GM19025 (cell line): ENCODE measurements around the gene SIPA1L2.

ENCODE experiments used
- ATAC-seq: cut with Tn5 transposase; IDR thresholded peaks from one replicate; pipeline ENCODE4 v1.9.1; 2021; ENCODE audit warnings: mild to moderate bottlenecking, low read depth, moderate library complexity; ENCODE audit not compliant: unreplicated experiment

SIPA1L2 gene, protein sequence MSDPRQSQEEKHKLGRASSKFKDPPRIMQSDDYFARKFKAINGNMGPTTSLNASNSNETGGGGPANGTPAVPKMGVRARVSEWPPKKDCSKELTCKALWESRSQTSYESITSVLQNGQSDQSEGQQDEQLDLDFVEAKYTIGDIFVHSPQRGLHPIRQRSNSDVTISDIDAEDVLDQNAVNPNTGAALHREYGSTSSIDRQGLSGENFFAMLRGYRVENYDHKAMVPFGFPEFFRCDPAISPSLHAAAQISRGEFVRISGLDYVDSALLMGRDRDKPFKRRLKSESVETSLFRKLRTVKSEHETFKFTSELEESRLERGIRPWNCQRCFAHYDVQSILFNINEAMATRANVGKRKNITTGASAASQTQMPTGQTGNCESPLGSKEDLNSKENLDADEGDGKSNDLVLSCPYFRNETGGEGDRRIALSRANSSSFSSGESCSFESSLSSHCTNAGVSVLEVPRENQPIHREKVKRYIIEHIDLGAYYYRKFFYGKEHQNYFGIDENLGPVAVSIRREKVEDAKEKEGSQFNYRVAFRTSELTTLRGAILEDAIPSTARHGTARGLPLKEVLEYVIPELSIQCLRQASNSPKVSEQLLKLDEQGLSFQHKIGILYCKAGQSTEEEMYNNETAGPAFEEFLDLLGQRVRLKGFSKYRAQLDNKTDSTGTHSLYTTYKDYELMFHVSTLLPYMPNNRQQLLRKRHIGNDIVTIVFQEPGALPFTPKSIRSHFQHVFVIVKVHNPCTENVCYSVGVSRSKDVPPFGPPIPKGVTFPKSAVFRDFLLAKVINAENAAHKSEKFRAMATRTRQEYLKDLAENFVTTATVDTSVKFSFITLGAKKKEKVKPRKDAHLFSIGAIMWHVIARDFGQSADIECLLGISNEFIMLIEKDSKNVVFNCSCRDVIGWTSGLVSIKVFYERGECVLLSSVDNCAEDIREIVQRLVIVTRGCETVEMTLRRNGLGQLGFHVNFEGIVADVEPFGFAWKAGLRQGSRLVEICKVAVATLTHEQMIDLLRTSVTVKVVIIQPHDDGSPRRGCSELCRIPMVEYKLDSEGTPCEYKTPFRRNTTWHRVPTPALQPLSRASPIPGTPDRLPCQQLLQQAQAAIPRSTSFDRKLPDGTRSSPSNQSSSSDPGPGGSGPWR (N-terminal part only)

DNA sequence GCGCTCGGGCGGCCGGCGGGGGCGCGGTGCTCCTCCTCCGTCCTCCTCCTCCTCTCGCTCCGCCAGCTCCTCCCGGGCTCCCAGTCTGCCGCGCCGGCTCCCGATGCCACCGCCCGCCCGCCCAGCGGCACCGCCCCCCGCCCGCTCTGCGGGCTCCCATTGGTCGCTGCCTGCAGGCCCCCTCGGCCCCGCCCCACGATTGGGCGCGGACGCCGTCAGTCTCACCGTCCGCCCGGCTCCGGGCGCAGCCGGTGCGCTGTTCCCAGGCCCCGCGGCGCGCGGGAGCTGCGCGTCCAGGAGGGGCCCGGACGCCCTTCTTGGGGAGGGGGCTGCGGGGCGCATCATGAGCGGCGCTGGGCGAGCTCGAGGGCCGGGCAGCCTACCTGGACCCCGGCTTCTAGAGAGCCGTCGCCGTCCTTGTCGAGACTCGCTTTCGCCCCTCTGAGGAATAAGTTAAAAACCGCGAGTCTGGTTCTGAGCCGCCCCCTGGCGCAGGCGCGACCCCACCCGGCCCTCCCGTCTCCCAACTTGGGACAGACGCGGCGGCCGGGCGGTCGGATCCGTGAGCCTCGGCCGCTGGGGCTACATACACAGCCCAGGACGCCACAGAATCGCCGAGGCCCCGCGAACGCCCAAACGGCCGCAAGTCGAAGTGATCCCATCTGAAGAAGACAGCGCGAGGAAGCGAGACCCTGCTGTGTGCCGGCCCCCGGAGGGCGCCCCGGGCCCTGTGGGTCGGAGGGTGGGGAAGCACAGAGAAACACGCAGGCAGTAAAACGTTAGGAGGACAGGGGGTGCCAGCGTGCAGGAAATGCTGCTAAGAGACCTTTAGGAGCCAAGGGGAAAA, at the start of gene SIPA1L2:
Gene SIPA1L2 (minus strand): TSS at position 87 of the 847 bp plus-strand sequence. CDS start 114,794 bp downstream, outside the sequence.
- ATAC-seq: peak; percentile 100

DNA sequence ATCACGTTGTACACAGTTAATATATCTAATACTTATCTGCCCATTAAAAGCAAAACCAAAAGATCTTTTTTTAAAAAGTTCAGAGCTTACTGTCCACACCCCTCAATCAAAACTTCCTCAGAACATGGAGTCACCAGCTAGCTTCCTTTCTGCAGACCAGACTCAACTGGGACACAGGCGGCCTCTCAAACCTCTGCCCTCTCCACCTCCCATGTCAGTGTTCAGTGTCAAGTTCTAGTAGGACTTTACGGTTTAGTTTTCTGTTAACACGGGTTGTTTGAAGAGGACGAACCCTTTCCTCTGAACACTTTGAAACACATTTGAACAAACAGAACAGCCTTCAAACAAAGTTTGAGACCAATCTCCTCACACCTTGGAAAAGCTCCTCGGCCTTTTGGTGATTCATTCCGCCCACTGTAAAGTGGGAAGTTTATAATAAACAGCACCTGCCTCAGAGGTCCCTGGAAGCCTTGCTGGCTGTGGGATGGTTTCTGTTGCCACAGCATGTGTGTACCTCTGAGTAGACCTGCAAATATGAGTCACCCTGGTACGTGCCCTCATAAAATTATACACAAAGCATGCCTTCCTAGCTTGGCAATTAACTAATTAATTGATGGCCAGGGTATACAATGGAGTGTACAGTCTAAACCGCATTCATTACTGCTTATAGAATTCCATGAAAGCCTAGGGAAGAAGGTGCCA, 48.4 kb upstream of the SIPA1L2 start:
- ATAC-seq: no peak

DNA sequence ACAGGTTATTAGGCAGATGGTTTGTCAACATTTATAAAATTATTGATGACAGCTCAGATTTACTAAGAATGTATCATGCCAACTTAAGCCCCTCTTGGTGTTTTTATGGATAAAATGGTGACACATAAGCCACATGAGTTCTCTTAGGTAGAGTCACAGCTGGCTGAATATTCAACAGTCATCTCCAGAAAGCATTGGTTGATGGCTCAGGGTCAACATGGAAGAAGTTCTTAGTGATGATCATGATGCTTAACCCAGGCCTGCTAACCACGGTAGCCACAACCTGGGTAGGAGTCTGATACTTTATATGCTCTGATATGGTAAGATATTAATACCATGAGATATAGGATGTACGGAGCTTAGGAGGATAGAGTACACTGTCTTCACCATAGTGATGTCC, 46.4 kb upstream of the SIPA1L2 start:
- ATAC-seq: no peak

DNA sequence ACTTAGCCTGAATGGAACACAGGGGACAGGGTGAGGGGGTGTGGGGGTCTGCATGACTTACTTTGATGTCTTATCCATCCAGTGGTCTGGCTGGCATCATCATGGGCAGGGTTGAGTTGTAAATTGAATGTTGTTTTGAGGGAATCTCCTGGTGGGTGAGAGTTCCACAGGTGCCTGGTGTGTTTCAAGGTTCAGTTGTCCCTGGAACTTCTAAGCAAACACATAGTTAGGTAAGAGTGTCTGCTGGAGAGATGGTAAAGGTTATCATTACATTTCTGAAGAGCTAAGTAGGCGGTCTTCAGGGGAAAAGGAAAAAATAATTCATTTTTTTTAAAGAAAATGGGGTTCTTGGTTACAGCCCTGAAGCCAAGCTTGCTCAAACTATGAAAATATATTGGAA, 46.0 kb upstream of the SIPA1L2 start:
- ATAC-seq: no peak

DNA sequence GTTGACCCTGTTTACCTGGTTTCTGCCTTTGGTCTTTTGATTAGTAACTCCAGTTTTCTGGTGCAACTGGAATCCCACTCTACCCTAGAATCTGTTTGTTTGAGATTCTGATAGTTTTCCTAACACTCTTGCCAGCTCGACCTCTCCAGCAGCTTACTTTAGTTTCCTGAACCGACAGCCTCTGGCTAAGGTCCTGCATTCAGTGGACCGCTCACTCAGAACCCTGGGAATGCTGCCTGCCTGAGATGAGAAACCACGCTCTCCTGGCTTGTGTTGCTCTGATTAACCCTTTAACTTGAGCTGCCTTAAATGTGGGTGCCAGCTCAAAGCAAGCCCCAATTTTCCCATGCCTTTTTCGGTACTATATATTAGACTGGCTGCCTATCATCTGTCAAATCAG, 45.3 kb upstream of the SIPA1L2 start:
- no peak for ATAC-seq

DNA sequence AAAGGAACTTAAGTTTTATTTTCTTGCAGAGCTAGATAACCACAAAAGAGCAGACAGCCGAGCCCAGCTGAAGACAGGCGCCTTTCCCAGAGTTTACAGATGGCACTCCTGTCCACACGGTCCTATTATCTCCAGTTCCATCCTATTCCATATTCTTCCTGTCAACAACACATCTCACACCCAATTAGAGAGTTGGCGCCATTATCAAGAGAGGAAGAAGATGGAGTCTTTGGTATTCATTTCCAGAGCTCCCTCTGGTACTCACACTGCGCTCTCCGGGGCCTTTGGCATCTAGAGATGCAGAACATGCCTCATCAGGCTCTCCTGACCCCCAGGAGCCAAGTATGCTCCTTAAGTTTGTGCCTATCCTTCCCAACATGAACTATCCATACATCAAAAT, 43.3 kb upstream of the SIPA1L2 start:
- ATAC-seq: no peak

DNA sequence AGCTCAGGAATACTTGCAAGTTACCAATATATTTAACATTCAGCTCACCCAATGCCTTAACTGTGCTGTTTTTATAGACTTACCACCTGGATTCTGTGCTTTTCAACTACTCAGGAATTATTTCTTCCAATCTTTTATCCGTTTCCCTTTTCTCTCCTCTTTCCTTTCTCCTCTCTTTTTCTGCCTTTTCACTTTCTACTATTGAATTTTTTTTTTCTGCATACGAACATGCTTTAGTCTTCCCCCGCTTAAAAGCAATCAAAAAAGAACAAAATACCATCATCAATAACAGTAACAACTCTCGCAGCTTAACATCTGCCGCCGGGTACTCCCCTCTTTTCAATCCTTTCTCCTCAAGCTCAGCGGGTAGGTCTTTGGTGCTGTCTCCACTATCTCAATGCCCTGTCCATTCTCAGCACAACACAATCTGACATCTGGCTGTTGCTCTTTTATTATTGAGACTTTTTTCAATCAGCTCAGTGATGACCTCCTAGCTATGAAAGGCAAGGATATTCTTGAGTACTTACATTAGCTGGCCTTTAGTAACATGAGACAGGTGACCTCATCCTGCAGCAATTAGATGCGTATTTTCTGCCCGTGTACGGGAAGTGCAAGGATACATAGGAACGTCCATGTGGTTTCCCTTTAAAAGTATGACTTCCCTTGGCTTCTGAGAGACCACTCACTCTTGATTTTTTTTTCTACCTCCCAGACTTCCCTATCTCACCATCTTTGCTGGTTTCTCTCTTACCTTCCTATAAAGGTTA, 40.2 kb upstream of the SIPA1L2 start:
- no peak for ATAC-seq

DNA sequence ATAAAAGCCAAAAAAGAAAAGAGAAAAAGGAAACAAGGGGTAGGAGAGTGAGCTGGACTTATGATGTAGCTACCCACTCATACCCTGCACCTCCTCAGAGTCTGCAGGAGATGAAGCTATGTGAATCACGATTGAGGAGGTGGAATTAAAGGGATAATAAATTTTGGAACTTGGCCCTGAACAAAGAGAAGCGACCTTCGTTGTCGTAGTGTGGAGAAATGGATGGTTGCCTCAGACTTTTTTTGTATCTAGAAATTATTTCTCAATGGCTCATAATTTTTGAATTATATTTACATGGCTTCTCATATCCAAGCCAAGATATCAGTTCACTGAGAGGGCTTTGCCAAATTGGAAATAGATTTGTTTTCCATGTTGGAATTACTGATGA, 37.8 kb upstream of the SIPA1L2 start:
- no peak for ATAC-seq

DNA sequence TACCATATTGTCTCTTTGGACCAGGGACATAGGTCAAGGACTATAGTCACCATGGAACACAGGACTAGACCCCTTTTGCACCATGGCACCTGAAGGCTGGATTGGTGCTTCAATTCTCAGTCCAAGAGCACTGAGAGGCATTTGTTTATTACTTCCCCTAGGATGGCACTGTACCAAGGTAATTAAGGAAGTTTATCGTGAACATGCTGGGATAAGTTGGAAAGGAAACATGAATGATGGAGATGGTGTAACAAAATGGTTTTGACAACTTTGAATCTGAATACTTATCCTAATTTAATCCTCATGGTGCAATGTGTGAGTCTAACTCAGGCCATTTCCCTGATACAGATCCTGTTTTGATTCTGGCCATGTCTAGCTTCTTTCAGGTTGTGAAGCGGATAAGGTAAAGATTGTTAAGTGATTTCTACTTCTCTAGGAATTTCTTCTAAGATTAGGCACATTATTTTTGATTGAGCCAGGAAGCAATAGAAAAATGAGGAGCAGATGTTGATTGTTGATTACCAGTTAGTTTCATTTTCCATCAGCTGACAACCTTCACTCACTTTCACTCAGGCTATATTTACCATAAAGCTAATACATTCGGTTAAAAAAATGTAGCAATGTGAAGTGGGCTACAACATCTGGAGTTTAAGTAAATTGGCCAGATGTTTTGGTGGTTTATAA, 37.3 kb upstream of the SIPA1L2 start:
- ATAC-seq: no peak

DNA sequence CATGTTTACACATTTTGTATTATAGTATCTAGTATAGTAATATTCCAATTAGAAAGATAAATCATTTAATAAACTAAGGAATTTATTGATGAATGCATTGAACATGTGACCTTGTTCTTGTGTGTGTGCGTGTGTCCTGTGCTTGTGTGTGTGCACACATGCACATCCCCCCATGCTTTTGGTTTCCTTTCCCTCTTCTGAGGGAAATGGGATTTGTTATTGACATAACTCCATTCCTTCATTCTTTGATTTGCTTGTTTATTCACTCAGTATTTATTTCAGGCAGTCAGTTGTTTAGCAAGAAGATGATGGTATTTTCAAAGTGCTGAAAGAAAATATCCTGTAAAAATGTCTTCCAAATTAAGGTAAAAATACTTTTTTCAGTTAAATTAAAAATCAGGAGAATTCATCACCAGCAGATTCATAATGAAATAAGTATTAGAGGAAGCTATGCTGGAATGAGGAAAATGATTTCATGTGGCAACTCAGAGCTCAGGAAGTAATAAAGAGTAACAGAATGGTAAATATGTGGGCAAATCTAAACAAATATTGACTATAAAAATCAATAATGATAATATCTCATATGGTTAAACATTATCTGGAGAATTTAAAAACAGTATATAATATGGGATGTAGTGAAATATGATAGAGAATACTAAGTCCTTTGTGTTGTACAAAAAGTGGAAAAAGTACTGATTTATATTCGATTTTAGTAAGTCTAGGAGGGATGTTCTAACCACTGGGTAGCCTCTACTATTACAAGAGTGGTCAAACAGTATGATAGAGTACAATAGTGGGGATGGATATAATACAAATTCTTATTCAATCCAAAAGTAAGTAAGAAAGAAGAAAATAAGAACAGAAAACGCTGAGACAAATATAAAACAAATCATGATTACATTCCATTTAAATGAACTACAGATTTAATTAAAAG, 35.2 kb upstream of the SIPA1L2 start:
- ATAC-seq: no peak

DNA sequence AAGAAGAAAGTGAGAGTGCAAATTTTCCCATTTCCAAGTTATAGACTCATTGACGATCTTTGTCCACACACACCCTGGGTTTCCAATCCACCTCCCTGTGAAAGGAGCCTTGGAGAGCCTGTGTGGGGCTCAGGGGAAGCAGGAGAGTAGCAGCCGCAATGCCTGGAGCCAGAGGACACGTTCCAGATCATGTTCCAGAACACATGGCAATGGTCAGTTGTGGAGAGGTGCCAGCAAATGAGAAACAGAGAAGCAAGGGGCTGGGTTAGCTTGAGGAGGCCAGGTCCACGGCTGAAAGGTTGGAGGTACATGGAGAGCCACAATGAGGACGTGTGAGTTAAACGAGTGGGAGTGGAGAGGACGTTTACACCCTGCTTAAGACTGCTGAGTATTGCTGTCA, 33.0 kb upstream of the SIPA1L2 start:
- ATAC-seq: no peak

DNA sequence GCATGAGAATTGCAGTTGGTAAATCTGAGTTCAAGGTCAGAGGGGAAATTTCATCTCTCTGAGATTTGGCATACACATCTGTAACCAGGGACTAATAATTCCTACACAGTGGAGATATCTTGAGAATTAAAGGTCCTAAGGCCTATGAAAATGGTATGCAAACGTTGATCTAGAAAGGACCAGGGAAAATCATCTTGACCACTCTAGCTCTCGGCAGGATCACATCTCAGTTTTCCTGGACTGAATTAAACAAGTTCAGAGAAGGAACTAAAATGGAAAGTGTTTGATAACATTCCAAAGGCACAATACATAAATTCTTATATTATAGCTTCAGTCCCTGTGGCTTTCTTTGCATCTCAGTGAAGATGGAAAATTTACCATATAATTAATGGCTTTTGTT, 28.5 kb upstream of the SIPA1L2 start:
- ATAC-seq: no peak

DNA sequence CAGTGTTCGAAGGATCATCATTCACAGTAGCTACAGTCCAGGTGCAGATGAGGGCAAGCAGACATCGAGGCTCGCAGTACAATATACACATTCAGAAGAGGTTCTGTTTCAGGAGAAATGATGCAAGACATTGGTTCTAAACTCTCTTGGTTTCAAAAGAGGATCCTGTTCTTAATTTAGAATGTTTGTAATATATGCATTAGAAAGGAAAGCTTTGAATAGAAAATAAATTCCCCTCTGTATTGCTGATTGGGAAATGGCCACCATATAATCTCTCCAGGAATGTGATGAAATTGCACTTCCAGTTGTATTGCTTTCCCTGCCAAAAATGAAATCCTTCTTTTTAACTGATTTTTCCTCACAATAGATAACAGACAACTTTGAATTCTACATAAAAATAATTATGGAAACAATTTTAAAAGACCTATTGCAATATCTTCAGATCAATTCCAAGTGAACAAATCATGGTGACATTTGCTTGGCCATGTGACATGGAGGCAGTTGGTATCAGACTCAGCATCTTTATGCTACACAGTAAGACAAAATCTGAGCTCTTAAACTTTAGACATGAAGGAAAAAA, 27.6 kb upstream of the SIPA1L2 start:
- ATAC-seq: no peak

DNA sequence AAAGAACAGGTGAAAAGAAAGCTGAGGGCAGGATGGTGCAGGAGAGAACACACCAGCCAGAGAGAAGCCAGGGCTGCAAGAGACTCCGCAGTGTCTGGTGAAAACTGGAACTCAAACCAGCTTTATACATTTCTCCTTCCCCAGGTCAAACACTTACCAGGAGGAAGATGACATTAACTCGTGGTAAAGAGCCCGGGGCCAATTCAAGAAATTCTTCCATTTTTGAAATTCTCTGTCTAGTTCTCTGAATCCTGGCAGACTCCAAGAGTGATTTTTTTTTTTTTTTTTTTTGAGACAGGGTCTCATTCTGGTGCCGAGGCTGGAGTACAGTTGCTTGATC, 25.8 kb upstream of the SIPA1L2 start:
- ATAC-seq: no peak

DNA sequence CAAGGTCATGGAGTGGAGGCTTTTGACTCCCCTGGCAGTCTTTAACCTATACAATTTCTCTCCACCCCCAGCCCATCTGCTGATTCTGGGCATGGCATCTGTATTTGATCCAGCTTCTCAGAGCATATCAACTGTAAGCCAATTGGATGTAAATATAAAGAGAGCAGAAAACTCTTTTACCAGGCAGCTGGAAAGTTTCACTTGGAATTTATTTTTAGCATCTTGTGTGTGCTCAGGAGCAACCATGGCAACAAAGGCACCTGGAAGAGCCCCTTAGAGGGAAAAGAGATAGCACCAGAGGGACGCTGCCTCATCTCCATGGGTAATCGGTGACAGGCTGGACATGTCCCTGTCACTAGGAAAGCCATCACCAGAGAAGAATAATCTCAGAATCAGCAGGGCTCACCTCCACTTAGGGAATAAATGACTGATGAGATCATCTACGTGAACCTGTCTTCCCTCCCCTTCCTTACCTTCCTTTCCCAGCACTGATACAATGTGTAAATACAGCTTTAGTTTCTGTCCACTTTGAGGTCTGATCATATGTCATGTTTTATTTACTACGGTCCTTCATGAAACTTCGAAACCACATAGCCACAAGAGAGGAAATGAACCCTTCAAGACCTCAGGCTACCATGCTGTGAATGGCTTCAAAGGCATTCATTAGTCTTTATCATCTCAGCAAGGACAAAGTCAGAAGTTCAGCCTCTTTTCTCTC, 25.3 kb upstream of the SIPA1L2 start:
- ATAC-seq: peak; percentile 69

DNA sequence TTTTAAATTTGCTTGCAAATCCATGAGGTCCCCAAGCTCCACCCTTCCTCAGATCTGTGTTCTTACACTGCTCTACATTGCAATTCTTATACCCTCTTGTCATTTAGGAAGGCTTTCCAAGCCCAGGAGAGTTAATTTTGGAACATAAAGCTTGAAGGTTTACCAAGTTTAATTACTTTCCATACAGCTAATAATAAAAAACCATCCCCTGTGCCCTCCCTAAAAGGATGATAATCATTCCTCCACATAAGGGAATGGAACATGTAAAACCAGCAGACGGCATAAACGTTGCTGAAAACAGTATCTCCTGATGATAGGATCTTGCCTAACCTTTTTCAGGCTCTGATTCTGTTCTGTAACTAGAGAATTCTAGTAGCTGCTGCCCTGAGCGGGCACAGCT, 23.9 kb upstream of the SIPA1L2 start:
- no peak for ATAC-seq
